ENCODE data around the gene GRK4. TPM values are rescaled to one million over a fixed set of nuclear protein-coding genes. Genes with fewer than 3 reads are reported as not detected.

The GRK4 gene
- total RNA-seq, 6 experiments from 2014 or later, result 5.1 to 8.1 (median 6.7) TPM

DNA sequence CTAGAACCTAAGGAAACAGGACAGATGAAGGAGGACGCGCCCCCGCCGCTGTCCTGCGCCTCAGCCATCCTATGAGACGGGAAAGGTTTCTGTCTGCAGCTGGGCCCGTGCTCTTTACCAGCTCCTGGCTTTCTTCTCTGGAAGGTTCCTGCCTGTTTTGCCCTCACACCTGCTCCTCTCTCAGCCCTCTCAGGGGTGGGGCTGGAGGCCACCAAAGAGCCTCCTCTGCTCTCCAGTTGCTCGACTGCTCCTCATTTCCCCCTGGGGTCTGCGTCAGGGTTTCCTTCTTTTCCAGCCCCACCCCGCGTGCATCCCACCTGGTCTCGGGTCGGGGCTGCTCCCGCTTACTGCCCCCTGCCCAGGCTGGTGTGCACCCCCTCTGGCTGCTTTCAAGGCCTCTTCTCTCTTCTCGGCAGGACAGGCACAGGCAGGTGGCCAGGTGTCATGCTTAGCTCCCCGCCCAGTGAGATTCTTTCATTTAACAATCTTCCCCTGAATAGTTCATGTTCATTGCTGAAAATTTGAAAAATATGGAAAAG lies 106.4 kb downstream of the GRK4 start:
- Mint-ChIP-seq H3K4me3 (no peak overlapping the region), H3K4me1 (ENCODE audit: low read depth) (peaks cover 19% of the 10 kb centered on the region), H3K36me3 (ENCODE audit: low read depth) (no peaks in the 10 kb centered on the region), H3K27me3 (ENCODE audit: insufficient read depth) (peaks cover 2% of the 10 kb centered on the region; the same call in 1 of the 2 replicates), H3K9me3 (no peaks in the 10 kb centered on the region), H3K27ac (no peak overlapping the region)
- TF ChIP-seq CTCF (IDR thresholded peaks at IDR 0.05), result no peak
- no peak for DNase-seq

GRCh38 chr4:3070709-3071500 lies 107.5 kb downstream of the GRK4 start:
- peak overlapping the region; percentile 56 for H3K27ac Mint-ChIP-seq
- TF ChIP-seq CTCF (IDR thresholded peaks at IDR 0.05), result no peak
- H3K9me3 Mint-ChIP-seq, result no peaks in the 10 kb centered on the region
- peaks cover 2% of the 10 kb centered on the region for H3K27me3 Mint-ChIP-seq (ENCODE audit: insufficient read depth)
- H3K36me3 Mint-ChIP-seq (ENCODE audit: low read depth), result no peaks in the 10 kb centered on the region
- peak; percentile 34 for DNase-seq
- peaks cover 24% of the 10 kb centered on the region for H3K4me1 Mint-ChIP-seq (ENCODE audit: low read depth)
- H3K4me3 Mint-ChIP-seq, result no peak overlapping the region

- H3K36me3 Mint-ChIP-seq (ENCODE audit: low read depth), result no peaks in the 10 kb centered on the region
- peaks cover 2% of the 10 kb centered on the region for H3K27me3 Mint-ChIP-seq (ENCODE audit: insufficient read depth)
- peak; percentile 24 for DNase-seq
- H3K27ac Mint-ChIP-seq, result peak overlapping the region; percentile 56; the same call in 1 of the 2 replicates
- no peak for TF ChIP-seq CTCF (IDR thresholded peaks at IDR 0.05)
- no peaks in the 10 kb centered on the region for H3K9me3 Mint-ChIP-seq
- H3K4me3 Mint-ChIP-seq, result no peak overlapping the region
- H3K4me1 Mint-ChIP-seq (ENCODE audit: low read depth), result peaks cover 31% of the 10 kb centered on the region
Observed at GRCh38 chr4:3071811-3072210, 108.4 kb downstream of the GRK4 start.

DNA sequence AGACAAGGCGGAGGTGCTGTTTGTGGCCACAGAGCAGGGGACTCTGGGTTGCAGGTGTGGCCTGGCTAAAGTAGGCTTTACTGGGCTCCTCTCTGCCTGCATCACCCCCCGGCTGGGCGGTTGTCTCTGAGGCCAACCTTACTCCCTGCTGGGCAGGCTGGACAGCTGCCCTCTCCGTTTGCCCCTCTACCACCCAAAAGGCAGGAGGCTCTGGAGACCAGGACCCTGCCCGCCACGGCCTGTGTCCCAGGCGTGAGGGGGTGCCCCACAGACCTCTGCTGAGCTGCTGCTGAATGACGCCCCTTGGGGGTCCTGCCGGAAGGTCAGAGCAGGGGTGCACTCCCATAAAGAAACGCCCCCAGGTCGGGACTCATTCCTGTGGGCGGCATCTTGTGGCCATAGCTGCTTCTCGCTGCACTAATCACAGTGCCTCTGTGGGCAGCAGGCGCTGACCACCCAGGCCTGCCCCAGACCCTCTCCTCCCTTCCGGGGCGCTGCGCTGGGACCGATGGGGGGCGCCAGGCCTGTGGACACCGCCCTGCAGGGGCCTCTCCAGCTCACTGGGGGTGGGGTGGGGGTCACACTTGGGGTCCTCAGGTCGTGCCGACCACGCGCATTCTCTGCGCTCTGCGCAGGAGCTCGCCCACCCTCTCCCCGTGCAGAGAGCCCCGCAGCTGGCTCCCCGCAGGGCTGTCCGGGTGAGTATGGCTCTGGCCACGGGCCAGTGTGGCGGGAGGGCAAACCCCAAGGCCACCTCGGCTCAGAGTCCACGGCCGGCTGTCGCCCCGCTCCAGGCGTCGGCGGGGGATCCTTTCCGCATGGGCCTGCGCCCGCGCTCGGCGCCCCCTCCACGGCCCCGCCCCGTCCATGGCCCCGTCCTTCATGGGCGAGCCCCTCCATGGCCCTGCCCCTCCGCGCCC lies 110.0 kb downstream of the GRK4 start:
- Mint-ChIP-seq H3K9me3 (no peaks in the 10 kb centered on the region), H3K27me3 (ENCODE audit: insufficient read depth) (no peaks in the 10 kb centered on the region; the same call in none of the 2 replicates), H3K4me1 (ENCODE audit: low read depth) (peaks cover 39% of the 10 kb centered on the region), H3K4me3 (peak overlapping the region; percentile 20; the same call in 1 of the 2 replicates), H3K27ac (no peak overlapping the region), H3K36me3 (ENCODE audit: low read depth) (no peaks in the 10 kb centered on the region)
- no peak for DNase-seq
- peak; percentile 63 for TF ChIP-seq CTCF (IDR thresholded peaks at IDR 0.05)

- TF ChIP-seq CTCF (IDR thresholded peaks at IDR 0.05), result peak; percentile 23; the same call in 1 of the 2 replicates
- H3K27me3 Mint-ChIP-seq (ENCODE audit: insufficient read depth), result no peaks in the 10 kb centered on the region; the same call in 1 of the 2 replicates
- H3K36me3 Mint-ChIP-seq (ENCODE audit: low read depth), result no peaks in the 10 kb centered on the region
- peak; percentile 89 for DNase-seq
- no peaks in the 10 kb centered on the region for H3K9me3 Mint-ChIP-seq
- peak within 1 kb of the TSS; percentile 97 for H3K4me3 Mint-ChIP-seq
- H3K4me1 Mint-ChIP-seq (ENCODE audit: low read depth), result peaks cover 39% of the 10 kb centered on the region
- peak within 1 kb of the TSS; percentile 98 for H3K27ac Mint-ChIP-seq
Observed at GRCh38 chr4:3074078-3074845, 110.9 kb downstream of the GRK4 start, which contains the start of the genes HTT and HTT-AS. TSS of gene HTT (plus strand) at chr4:3074681. CDS start at chr4:3074826, 145 bp downstream. TSS of gene HTT-AS (minus strand) at chr4:3074538.

All from HFFc6 (cell line).